T-helper 1 cell treated with Interleukin-12 subunit alpha and Interleukin-12 subunit beta and Interleukin-4 antibody, amounts not matched to agents 30 μg/mL and 1 μg/mL, for 36 hours (primary cell): ENCODE measurements around the gene CTBP2.

Source experiments
- H3K27ac Mint-ChIP-seq: one replicate; pipeline ENCODE4 v1.8.0; 2021; ENCODE audit warnings: mild to moderate bottlenecking, mixed read lengths
- H3K27me3 Mint-ChIP-seq: one replicate; pipeline ENCODE4 v1.8.0; 2021; ENCODE audit warnings: low read depth, mixed read lengths
- H3K36me3 Mint-ChIP-seq: one replicate; pipeline ENCODE4 v1.8.0; 2021; ENCODE audit warnings: low read depth, mixed read lengths
- H3K4me1 Mint-ChIP-seq: one replicate; pipeline ENCODE4 v1.8.0; 2021; ENCODE audit warnings: low read depth, mixed read lengths
- H3K4me3 Mint-ChIP-seq: one replicate; pipeline ENCODE4 v1.8.0; 2021; ENCODE audit warnings: mild to moderate bottlenecking, moderate library complexity, mixed read lengths
- H3K9me3 Mint-ChIP-seq: one replicate; pipeline ENCODE4 v1.8.0; 2021; ENCODE audit warnings: mixed read lengths

Gene CTBP2

DNA sequence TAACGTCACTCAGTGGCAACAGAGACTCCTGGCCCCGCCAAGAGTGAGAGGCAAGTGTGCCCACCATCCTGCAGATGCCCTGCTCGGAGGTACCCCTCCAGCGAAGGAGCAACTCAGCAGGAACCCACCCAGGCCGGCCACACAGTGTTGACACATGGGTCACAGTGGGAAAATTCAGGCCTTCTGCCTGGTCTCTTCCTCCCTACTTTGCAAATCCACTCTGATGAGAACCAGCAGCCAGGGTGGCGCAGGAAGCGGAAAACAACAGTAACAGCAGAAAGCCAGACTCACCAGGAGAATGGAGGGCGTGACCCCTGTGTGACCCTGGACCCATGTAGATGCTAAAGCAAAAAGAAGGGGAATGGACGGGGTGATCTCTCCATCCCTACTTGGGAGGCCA is 53.8 kb downstream of the CTBP2 start:
- no peaks in the 10 kb centered on the region for H3K9me3 Mint-ChIP-seq
- no peaks in the 10 kb centered on the region for H3K27me3 Mint-ChIP-seq
- no peak overlapping the region for H3K4me3 Mint-ChIP-seq
- H3K27ac Mint-ChIP-seq: no peak overlapping the region
- no peaks in the 10 kb centered on the region for H3K4me1 Mint-ChIP-seq
- H3K36me3 Mint-ChIP-seq: no peaks in the 10 kb centered on the region

DNA sequence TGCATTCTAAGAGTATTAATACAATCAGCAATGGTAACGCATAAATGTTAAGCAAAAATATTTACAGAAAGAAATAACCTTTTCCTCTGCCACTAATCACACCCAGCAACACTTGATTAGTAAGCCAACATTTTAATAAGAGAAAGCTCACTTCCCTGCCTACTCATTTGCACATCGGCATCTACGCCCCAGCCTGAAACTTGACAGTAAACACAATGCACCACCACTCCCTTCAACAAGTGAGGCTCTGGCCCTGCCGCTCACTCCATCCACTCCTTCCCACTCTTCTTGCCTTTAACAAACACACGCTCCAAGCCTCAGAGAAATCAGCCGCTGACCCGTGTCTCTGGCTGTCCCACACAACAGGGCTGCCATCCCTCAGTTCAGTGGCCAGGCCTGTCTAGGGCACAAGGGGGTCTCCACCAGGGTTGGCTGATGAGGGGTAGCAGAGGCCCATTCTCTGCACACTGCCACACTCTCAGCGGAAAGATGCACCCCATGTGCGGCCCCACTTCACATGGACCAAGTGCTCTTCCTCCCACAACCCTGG is 54.6 kb downstream of the CTBP2 start:
- no peak overlapping the region for H3K27ac Mint-ChIP-seq
- no peak overlapping the region for H3K4me3 Mint-ChIP-seq

DNA sequence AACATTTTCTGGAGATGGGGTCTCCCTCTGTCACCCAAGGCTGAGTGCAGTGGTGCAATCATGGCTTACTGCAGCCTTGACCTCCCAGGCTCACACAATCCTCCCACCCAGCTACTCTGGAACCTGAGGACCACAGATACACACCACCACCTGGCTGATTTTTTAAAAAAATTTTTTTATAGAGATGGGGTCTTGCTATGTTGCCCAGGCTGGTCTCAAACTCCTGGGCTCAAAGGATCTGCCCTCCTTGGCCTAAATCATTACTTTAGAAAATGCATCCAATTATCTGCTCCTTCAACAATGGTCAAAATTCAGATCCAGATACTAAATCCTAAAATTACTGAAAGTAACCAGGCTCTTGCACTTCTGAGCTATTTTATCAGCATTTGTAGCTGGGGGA is 55.2 kb downstream of the CTBP2 start:
- Mint-ChIP-seq H3K4me1 (no peaks in the 10 kb centered on the region), H3K4me3 (no peak overlapping the region), H3K27ac (no peak overlapping the region), H3K27me3 (no peaks in the 10 kb centered on the region), H3K36me3 (no peaks in the 10 kb centered on the region), H3K9me3 (no peaks in the 10 kb centered on the region)

More for the DNA sequence above, 54.6 kb downstream of the CTBP2 start:
- no peaks in the 10 kb centered on the region for H3K4me1 Mint-ChIP-seq
- no peaks in the 10 kb centered on the region for H3K27me3 Mint-ChIP-seq
- no peaks in the 10 kb centered on the region for H3K9me3 Mint-ChIP-seq
- H3K36me3 Mint-ChIP-seq: no peaks in the 10 kb centered on the region

DNA sequence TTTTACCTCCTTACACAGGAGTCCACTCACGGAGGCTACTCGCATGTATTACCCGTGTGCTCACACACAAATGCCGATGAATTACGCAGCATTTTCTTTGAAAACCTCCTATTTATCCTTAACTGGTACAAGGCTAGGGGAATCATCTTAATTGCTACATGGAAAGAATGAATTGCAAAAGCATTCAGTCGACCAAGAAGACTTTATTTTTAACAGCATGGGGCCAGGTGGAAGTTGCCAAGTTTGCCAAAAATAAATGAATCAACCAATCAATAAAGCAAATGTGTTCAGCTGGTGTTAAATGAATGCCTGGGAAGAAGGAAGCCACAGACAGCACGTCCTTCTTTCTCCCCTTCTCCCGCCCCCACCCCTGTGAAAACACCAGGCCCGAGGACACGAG is 55.8 kb downstream of the CTBP2 start:
- Mint-ChIP-seq H3K36me3 (no peaks in the 10 kb centered on the region), H3K27ac (no peak overlapping the region), H3K4me3 (no peak overlapping the region), H3K9me3 (no peaks in the 10 kb centered on the region), H3K4me1 (no peaks in the 10 kb centered on the region), H3K27me3 (no peaks in the 10 kb centered on the region)

DNA sequence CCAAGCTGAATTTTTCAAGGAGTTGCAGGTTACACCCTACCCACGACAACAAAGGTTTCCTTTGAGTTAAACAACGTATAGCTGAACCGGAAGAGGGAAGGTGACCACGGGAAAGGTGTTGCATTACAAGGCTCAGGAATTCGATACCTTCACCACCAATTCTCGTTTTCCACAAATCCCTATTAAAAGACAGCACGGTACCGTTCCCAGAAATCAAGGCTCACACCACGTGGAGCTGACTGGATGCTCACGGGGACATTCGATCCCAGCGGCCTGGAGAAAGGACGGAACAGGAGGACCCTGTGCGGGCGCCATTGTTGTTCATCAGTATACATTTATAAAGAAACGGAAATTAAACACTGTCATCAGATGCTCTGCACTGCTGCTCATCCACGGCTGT is 56.4 kb downstream of the CTBP2 start:
- Mint-ChIP-seq H3K36me3 (no peaks in the 10 kb centered on the region), H3K9me3 (no peaks in the 10 kb centered on the region), H3K27ac (no peak overlapping the region), H3K27me3 (no peaks in the 10 kb centered on the region), H3K4me3 (no peak overlapping the region), H3K4me1 (no peaks in the 10 kb centered on the region)

DNA sequence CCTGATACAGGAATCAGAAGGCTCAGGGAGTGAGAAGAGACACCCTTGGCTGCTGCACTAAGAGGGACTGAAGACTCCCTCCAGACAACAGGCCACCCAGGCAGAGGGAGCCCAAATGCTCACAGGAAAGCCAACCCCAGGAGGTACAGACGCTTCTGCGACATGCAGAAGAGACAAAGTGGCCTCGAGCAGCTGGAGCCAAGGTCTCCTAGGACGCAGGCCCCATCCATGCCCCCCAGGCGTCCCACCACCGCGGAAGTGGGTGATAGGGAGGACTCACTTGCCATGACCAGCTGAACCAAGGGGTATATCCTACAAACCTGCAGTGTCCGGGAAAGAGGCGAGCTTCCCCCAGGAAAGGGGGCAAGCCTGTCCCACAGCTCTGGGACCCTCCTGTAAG is 56.9 kb downstream of the CTBP2 start:
- Mint-ChIP-seq H3K36me3 (no peaks in the 10 kb centered on the region), H3K4me1 (no peaks in the 10 kb centered on the region), H3K27ac (no peak overlapping the region), H3K4me3 (no peak overlapping the region), H3K9me3 (no peaks in the 10 kb centered on the region), H3K27me3 (no peaks in the 10 kb centered on the region)

DNA sequence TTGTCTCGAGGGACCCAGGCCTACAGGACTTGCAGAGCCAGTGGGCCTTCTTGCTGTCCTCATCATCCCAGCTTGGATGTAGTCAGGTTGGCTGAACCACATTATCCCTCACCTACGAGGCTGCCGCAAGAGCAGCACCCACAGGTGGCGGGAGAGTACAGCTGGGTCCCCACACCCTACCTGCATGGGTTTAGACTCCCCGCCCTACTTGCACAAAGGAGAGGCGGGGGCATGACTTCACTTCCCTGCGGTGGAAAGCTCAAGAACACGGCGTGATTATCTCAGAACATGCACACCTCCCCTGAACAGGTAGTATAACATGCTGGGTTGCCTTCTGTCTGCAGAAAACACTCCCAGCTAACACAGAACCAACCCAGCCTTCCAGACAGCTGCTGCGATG is 57.5 kb downstream of the CTBP2 start:
- H3K36me3 Mint-ChIP-seq: no peaks in the 10 kb centered on the region

DNA sequence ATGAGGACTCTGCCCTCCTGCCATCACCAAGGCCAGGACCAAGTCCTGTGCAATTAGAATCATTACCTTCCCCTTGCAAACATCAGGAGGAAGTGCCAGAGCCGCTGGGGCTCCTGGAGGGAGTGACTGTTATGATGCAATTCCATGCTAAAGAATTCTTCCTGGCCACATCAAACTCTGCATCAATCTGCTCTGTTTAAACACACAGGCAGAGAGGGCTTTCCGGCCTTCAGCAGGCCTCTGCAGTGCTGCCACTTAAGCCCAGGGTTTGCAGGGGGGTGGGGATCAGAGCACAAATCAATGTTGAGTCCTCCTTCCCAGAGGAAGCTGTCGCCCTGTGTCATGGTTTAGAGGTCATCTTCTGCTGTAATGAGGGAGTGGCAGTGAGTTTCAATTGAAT is 58.1 kb downstream of the CTBP2 start:
- Mint-ChIP-seq H3K4me1 (no peaks in the 10 kb centered on the region), H3K4me3 (no peak overlapping the region)

More for the DNA sequence above, 57.5 kb downstream of the CTBP2 start:
- H3K9me3 Mint-ChIP-seq: no peaks in the 10 kb centered on the region
- H3K27ac Mint-ChIP-seq: no peak overlapping the region
- H3K27me3 Mint-ChIP-seq: no peaks in the 10 kb centered on the region
- H3K4me1 Mint-ChIP-seq: no peaks in the 10 kb centered on the region
- no peak overlapping the region for H3K4me3 Mint-ChIP-seq

DNA sequence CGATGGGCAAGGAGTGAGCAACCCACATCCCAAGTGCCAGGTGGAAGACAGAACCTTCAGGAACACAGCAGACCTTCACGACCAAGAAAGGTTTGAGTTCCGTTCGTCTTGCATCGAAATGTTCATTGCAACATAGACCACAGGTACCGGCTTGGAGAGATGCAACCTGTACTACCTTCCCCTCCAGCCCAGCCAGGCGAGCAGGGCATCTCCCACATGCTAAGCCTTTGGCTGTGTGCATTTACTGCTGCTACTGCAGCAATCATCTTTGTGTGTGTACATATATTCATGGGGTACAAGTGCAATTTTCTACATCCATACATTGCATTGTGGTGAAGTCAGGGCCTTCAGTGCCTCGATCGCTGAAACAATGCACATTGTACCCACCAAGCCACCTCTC is 58.8 kb downstream of the CTBP2 start:
- Mint-ChIP-seq H3K9me3 (no peaks in the 10 kb centered on the region), H3K4me3 (no peak overlapping the region), H3K36me3 (no peaks in the 10 kb centered on the region), H3K27me3 (no peaks in the 10 kb centered on the region), H3K27ac (no peak overlapping the region), H3K4me1 (no peaks in the 10 kb centered on the region)

More for the DNA sequence above, 58.1 kb downstream of the CTBP2 start:
- Mint-ChIP-seq H3K36me3 (no peaks in the 10 kb centered on the region), H3K27me3 (no peaks in the 10 kb centered on the region), H3K27ac (no peak overlapping the region), H3K9me3 (no peaks in the 10 kb centered on the region)

DNA sequence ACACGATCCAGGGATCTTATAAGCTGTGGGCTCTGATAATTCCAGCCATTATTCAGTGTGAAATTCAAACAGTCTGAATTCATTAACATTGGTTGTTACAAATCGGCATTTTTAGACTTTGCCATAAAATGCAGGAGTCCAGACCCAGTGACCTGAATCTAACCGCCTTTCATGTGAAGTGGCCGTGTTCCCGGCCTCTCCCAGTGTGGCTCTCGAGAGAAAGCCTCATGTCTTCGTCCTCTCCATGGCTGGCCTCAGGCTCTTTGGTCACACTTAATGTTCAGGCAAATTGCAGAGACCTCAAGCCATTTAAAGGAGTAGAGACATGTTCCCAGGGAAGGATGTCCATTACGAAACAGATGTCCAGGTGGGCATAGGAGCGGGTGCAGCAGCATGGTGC is 59.3 kb downstream of the CTBP2 start:
- no peak overlapping the region for H3K27ac Mint-ChIP-seq
- no peaks in the 10 kb centered on the region for H3K36me3 Mint-ChIP-seq
- peaks cover 2% of the 10 kb centered on the region for H3K4me1 Mint-ChIP-seq
- H3K9me3 Mint-ChIP-seq: no peaks in the 10 kb centered on the region
- H3K4me3 Mint-ChIP-seq: no peak overlapping the region
- no peaks in the 10 kb centered on the region for H3K27me3 Mint-ChIP-seq

DNA sequence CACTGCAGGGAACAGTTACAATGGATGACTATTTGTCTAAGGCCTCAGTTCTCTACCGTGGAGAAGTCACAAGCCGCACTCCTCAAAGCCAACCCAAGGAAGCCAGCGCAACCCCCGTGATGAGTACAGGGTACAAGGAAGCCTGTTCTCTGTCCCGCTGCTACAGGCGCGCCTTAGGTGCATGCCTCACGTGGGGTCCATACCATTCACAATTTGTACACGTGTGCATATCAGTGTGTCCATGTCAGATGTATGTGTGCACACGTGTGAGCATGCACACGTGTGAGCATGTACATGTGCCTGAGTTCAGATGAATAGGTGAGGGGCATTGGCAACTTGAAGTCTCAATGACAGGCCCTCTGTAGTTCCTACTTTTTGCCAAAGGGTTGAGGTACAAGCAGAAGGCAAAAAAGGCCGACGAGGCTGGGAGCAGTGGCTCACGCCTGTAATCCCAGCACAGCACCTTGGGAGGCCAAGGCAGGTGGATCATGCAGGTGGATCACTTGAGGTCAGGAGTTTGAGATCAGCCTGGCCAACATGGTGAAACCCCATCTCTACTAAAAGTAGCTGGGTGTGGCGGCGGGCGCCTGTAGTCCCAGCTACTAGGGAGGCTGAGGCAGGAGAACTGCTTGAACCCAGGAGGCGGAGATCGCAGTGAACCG is 62.8 kb downstream of the CTBP2 start:
- H3K36me3 Mint-ChIP-seq: no peaks in the 10 kb centered on the region
- peaks cover 2% of the 10 kb centered on the region for H3K4me1 Mint-ChIP-seq
- H3K4me3 Mint-ChIP-seq: no peak overlapping the region
- H3K27me3 Mint-ChIP-seq: no peaks in the 10 kb centered on the region
- H3K27ac Mint-ChIP-seq: no peak overlapping the region
- no peaks in the 10 kb centered on the region for H3K9me3 Mint-ChIP-seq

DNA sequence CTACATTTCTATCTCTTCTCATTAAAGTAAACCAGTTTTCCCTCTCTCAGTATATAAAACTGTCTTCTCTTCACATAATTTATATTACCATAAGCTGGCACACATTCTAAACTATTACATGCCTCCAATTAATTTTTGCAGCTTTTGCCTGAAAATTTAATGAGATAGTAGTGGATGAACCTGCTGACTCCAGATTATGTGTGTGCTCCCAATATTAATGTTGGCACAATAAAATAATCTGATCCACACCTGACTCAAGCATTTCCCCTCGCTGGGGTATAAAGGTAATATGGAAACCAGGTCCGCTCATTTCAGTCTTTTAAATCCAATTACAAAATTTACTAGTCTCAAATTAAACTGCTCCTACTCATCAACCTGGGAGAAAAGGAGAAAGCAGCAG is 63.4 kb downstream of the CTBP2 start:
- Mint-ChIP-seq H3K9me3 (no peaks in the 10 kb centered on the region), H3K4me1 (peaks cover 2% of the 10 kb centered on the region), H3K4me3 (no peak overlapping the region), H3K36me3 (no peaks in the 10 kb centered on the region), H3K27ac (no peak overlapping the region), H3K27me3 (no peaks in the 10 kb centered on the region)

DNA sequence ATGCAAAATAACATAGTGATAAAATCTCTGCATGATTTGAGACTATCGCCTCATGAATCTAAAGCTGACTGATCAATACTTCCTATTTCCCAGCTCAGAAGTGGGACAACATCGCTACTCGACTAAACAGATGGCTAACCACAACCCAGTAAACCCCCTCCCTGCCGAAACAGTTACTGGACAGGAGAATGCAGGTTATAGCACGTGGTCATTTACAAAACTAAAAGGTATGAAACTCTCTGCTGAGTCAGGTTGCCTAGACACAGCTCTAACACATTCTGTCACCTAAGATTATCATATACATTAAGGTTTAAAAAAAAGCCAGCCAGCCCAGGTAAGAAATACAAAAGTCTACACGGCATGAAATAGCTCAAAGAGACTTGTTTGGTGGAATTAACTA is 64.0 kb downstream of the CTBP2 start:
- Mint-ChIP-seq H3K4me3 (no peak overlapping the region), H3K36me3 (no peaks in the 10 kb centered on the region), H3K27ac (no peak overlapping the region), H3K9me3 (no peaks in the 10 kb centered on the region), H3K4me1 (peaks cover 2% of the 10 kb centered on the region), H3K27me3 (no peaks in the 10 kb centered on the region)

DNA sequence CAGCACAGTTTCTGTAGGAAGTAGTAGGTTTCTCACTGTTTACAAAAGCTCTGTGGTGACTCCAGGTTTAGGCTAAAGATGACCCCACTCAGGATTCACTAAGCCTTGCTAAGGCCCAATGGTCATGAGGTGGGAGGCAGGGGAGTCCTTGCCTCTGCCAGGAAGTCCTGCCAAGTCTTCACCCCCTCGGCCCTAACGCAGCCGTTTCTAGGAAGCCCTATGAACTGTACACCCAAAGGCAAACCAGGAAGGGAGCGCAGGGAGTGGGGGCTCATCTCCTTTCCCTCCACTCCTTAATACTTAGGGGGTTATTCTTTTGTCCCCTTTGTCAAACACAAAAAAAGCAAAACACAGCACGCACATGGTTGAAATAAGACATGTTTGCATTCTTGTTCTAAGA is 64.6 kb downstream of the CTBP2 start:
- Mint-ChIP-seq H3K27me3 (no peaks in the 10 kb centered on the region), H3K4me3 (no peak overlapping the region), H3K4me1 (peaks cover 2% of the 10 kb centered on the region), H3K36me3 (no peaks in the 10 kb centered on the region), H3K9me3 (no peaks in the 10 kb centered on the region), H3K27ac (no peak overlapping the region)

DNA sequence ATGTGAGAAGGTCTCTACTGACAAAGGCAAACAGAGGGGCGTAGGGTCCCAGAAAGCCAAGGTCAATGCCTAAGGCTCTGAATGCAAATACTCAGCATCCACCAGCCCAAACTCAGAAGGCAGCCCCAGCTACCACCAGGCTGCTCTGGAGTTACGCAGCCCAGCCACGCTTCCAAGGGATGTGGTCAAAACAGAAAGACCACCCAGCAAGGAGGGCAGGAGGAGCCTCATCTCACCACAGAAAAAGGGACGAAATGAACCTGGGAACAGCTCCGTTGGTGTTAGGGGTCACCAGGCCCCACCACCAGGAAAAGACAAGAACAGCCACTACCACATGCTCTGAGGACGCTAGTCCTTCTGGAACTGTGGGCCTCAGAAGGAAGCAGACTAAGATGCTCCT is 65.1 kb downstream of the CTBP2 start:
- Mint-ChIP-seq H3K27me3 (no peaks in the 10 kb centered on the region), H3K4me3 (no peak overlapping the region), H3K27ac (no peak overlapping the region), H3K4me1 (peaks cover 2% of the 10 kb centered on the region), H3K9me3 (no peaks in the 10 kb centered on the region), H3K36me3 (no peaks in the 10 kb centered on the region)

DNA sequence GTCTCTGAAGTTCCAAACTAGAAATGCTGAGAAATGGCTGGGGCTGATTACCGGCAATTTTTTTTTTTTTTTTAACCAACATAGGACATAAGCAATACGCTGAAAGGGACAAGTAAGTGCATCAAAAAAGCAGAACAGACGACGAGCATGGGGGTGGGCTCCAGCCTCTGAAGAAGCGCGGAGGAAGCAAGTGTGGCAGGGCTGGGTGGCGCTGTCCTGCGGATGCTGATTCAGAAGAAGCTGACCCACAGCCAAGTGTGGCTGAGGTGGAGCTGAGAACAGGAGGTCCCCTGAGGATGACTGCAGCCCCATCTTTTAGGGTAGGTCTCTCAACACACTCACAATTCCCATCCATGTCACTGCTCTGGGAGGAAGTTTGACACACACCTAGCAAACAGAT is 65.6 kb downstream of the CTBP2 start:
- no peaks in the 10 kb centered on the region for H3K27me3 Mint-ChIP-seq
- H3K4me1 Mint-ChIP-seq: peaks cover 2% of the 10 kb centered on the region
- no peak overlapping the region for H3K4me3 Mint-ChIP-seq
- H3K27ac Mint-ChIP-seq: no peak overlapping the region
- H3K9me3 Mint-ChIP-seq: no peaks in the 10 kb centered on the region
- H3K36me3 Mint-ChIP-seq: no peaks in the 10 kb centered on the region
